ENCODE data around the gene MAN1A1.

DNA sequence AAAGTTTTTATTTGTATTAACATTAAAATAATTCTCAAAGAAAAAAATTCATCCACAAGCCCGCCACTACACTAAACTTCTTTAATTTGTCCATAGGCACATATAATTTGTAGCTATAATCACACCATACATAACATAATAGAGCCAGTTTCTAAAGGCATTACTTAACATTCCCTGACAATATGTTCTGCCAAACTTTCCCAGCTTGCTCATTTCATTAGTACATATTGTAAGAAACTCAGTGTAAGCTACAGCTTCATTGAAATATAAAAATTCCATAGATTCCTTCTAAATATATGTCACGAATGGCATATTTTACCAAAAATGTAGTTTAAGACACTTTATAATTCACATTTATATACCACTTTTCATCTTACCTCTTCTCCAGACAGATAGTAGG, 59.3 kb downstream of the MAN1A1 start:
- TF ChIP-seq CTCF (IDR thresholded peaks at IDR 0.05; ENCODE audit: poor library complexity, severe bottlenecking) (no peak), RAD21 (conservative IDR thresholded peaks at IDR 0.05) (no peak), EP300 (conservative IDR thresholded peaks at IDR 0.05; ENCODE audit: poor library complexity, severe bottlenecking) (no peak), EZH2 (IDR thresholded peaks at IDR 0.05; ENCODE audit: borderline replicate concordance, insufficient read depth, low read length, poor library complexity, severe bottlenecking) (no peak), MXI1 (conservative IDR thresholded peaks at IDR 0.05; ENCODE audit: poor library complexity, severe bottlenecking) (no peak), POLR2AphosphoS5 (IDR thresholded peaks at IDR 0.05) (no peak)
- TF ChIP-seq, protein P1, sequence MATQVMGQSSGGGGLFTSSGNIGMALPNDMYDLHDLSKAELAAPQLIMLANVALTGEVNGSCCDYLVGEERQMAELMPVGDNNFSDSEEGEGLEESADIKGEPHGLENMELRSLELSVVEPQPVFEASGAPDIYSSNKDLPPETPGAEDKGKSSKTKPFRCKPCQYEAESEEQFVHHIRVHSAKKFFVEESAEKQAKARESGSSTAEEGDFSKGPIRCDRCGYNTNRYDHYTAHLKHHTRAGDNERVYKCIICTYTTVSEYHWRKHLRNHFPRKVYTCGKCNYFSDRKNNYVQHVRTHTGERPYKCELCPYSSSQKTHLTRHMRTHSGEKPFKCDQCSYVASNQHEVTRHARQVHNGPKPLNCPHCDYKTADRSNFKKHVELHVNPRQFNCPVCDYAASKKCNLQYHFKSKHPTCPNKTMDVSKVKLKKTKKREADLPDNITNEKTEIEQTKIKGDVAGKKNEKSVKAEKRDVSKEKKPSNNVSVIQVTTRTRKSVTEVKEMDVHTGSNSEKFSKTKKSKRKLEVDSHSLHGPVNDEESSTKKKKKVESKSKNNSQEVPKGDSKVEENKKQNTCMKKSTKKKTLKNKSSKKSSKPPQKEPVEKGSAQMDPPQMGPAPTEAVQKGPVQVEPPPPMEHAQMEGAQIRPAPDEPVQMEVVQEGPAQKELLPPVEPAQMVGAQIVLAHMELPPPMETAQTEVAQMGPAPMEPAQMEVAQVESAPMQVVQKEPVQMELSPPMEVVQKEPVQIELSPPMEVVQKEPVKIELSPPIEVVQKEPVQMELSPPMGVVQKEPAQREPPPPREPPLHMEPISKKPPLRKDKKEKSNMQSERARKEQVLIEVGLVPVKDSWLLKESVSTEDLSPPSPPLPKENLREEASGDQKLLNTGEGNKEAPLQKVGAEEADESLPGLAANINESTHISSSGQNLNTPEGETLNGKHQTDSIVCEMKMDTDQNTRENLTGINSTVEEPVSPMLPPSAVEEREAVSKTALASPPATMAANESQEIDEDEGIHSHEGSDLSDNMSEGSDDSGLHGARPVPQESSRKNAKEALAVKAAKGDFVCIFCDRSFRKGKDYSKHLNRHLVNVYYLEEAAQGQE (IDR thresholded peaks at IDR 0.05; ENCODE audit: borderline replicate concordance): no peak

All from neural cell (in vitro differentiated cells).